Ovary (tissue), 9 donors: ENCODE data around the gene HERPUD1. TPM values are rescaled to one million over a fixed set of nuclear protein-coding genes. Genes with fewer than 3 reads are reported as not detected.

Experiments used
- DNase-seq, 5 donors: peaks; one replicate each; pipeline ENCODE4 v3.0.0-alpha.2; 2019 to 2020
- H3K27ac ChIP-seq, 2 donors: fragments of 200-600 bp; one replicate each; pipeline versions ENCODE4 v1.5.1 to v1.8.0; 2019 to 2022
- H3K27me3 ChIP-seq: fragments of 200-600 bp; one replicate; pipeline ENCODE4 v1.8.0; 2022
- H3K36me3 ChIP-seq: fragments of 200-600 bp; sonication (generic); one replicate; pipeline ENCODE4 v1.5.1; 2019
- H3K4me1 ChIP-seq: one replicate; pipeline ENCODE4 v1.8.1; 2013; ENCODE audit warnings: mild to moderate bottlenecking, moderate library complexity; ENCODE audit not compliant: insufficient read depth
- H3K4me3 ChIP-seq: fragments of 200-600 bp; sonication (generic); one replicate; pipeline ENCODE4 v1.5.1; 2017
- H3K9me3 ChIP-seq, 2 donors: fragments of 200-600 bp in 1 of 2; sonication (generic) in 1 of 2; one replicate each; pipeline versions ENCODE4 v1.5.1 to v1.8.1; 2013 to 2019; ENCODE audit warnings: mild to moderate bottlenecking in 1 of 2, moderate library complexity in 1 of 2
- CTCF ChIP-seq, 3 donors: fragments of 450-650 bp in 2 of 3; fragments of 200-600 bp in 1 of 3; IDR thresholded peaks; one replicate each; pipeline versions ENCODE4 v1.5.1 to v1.8.0; 2016 to 2022; ENCODE audit warnings: antibody characterized with exemption in 3 of 3, mild to moderate bottlenecking in 1 of 3
- EP300 ChIP-seq: sonication (generic); formaldehyde crosslinking; IDR thresholded peaks from one replicate; pipeline ENCODE4 v1.6.1; 2017; ENCODE audit warnings: antibody characterized with exemption
- POLR2A ChIP-seq: fragments of 450-650 bp; IDR thresholded peaks from one replicate; pipeline ENCODE4 v1.6.1; 2017; ENCODE audit warnings: antibody characterized with exemption, mild to moderate bottlenecking, moderate library complexity
- WGBS, 3 donors: extraction: QIAGEN DNeasy Blood & Tissue Kit in 1 of 3; methylation state at CpG; one replicate each; pipeline versions ENCODE4 v1.1.5 to v1.1.7; 2013 to 2017; 5-methylcytosine and 5-hydroxymethylcytosine counted together
- intact Hi-C, 4 donors: fragments of 100-400 bp; cut with DNase I; formaldehyde crosslinking; loops; one replicate each; pipeline versions ENCODE4 v1.11.0 to v1.15.1; 2022 to 2023
- polyA plus RNA-seq, 2 donors: library from polyadenylated mRNA; stranded (reverse); fragments of 200-250 nt in 1 of 2; fragments of 350-450 nt in 1 of 2; fragmentation: Illumina TruSeq in 1 of 2; extraction: RNeasy Lipid Tissue Mini Kit (QIAGEN cat#74804) in 1 of 2; gene quantifications; one replicate each; pipeline ENCODE4 v1.2.3, GENCODE V29; 2013 to 2014
- total RNA-seq, 7 donors: library from RNA; depleted of rRNA in 2 of 7; stranded (reverse); fragments of >200 nt in 2 of 7; fragmentation: NEBNext Ultra II Directional in 3 of 7; extraction: Animal tissue kit (Norgen Biotek cat#: 25700) in 3 of 7; gene quantifications; one replicate each; pipeline versions ENCODE4 v1.1.0 to v1.2.4, GENCODE V29; 2016 to 2023
- donor health status: DM: no; HTN: no; CAD: no; lungs with moderate emphysema.
- donor health status: DM: no; HTN: no; CAD: no.
- donor health status: Bipolar disorder and iron deficiency.
- donor health status: DM: yes; HTN: yes; CAD: no.
- donor health status: DM: no; HTN: no; CAD: no.
- donor health status: DM: yes; HTN: yes; CAD: no.

The HERPUD1 gene
- total and polyA plus RNA-seq, 9 donors: 95.4 to 299 (median 192) TPM

- intact Hi-C loops: no loop called here
- H3K4me1 ChIP-seq: peaks cover 3% of the 10 kb centered on the region
- H3K27ac ChIP-seq: no peak overlapping the region
- no peaks in the 10 kb centered on the region for H3K36me3 ChIP-seq
- 78 to 81% (median 80%) methylated on average over 4 of the region's 4 CpGs for WGBS, 3 donors
- TF ChIP-seq EP300: no peak
- no peak for TF ChIP-seq CTCF (IDR thresholded peaks at IDR 0.05)
- no peak for TF ChIP-seq POLR2A
- no peak overlapping the region for H3K4me3 ChIP-seq
- no peak for DNase-seq
- no peaks in the 10 kb centered on the region for H3K9me3 ChIP-seq
- H3K27me3 ChIP-seq: no peaks in the 10 kb centered on the region
Observed at GRCh38 chr16:56921571-56921970, 10.4 kb upstream of the HERPUD1 start.

GRCh38 chr16:56923481-56924091 is 8.4 kb upstream of the HERPUD1 start:
- TF ChIP-seq EP300: no peak
- TF ChIP-seq CTCF (IDR thresholded peaks at IDR 0.05): no peak
- no peak for TF ChIP-seq POLR2A
- H3K36me3 ChIP-seq: no peaks in the 10 kb centered on the region
- H3K27ac ChIP-seq: no peak overlapping the region
- no peaks in the 10 kb centered on the region for H3K27me3 ChIP-seq
- H3K9me3 ChIP-seq: no peaks in the 10 kb centered on the region
- no peak overlapping the region for H3K4me3 ChIP-seq
- H3K4me1 ChIP-seq: no peaks in the 10 kb centered on the region
- intact Hi-C loops: no loop called here
- WGBS, 3 donors: 64 to 83% (median 74%) methylated on average over 9 of the region's 9 CpGs
- peak in 1 of 5 donors; percentile 17 for DNase-seq

- Histone ChIP-seq H3K4me1 (peaks cover 4% of the 10 kb centered on the region), H3K36me3 (no peaks in the 10 kb centered on the region), H3K27ac (no peak overlapping the region), H3K9me3 (no peaks in the 10 kb centered on the region), H3K27me3 (no peaks in the 10 kb centered on the region), H3K4me3 (no peak overlapping the region)
- intact Hi-C loops: no loop called here
- DNase-seq: no peak
- TF ChIP-seq EP300 (no peak), POLR2A (no peak), CTCF (IDR thresholded peaks at IDR 0.05) (no peak)
- 53 to 57% (median 55%) methylated on average over 2 of the region's 2 CpGs for WGBS, 3 donors
Observed at GRCh38 chr16:56927471-56927870, 4.5 kb upstream of the HERPUD1 start.

GRCh38 chr16:56929639-56930038 is 2.3 kb upstream of the HERPUD1 start:
- intact Hi-C loops: loop anchor here in 3 of 4 donors (5.0 to 10.0 kb wide), 3 partner anchors 55 to 805 kb away; partner anchors contain the start of gene KATNB1 (in 1 of the 3)
- peak in 1 of 5 donors; percentile 20 for DNase-seq
- H3K4me3 ChIP-seq: no peak overlapping the region
- no peaks in the 10 kb centered on the region for H3K36me3 ChIP-seq
- no peak overlapping the region for H3K27ac ChIP-seq
- no peaks in the 10 kb centered on the region for H3K9me3 ChIP-seq
- peaks cover 4% of the 10 kb centered on the region for H3K4me1 ChIP-seq
- 95 to 98% (median 96%) methylated on average over 4 of the region's 4 CpGs for WGBS, 3 donors
- H3K27me3 ChIP-seq: no peaks in the 10 kb centered on the region
- TF ChIP-seq POLR2A (no peak), EP300 (no peak), CTCF (IDR thresholded peaks at IDR 0.05) (no peak)
